ENCODE data around the gene PIM2. TPM values are rescaled to one million over a fixed set of nuclear protein-coding genes. Genes with fewer than 3 reads are reported as not detected.

Gene PIM2
- total RNA-seq, 2 donors from 2014 or later, result 26.2 to 94.0 TPM

DNA sequence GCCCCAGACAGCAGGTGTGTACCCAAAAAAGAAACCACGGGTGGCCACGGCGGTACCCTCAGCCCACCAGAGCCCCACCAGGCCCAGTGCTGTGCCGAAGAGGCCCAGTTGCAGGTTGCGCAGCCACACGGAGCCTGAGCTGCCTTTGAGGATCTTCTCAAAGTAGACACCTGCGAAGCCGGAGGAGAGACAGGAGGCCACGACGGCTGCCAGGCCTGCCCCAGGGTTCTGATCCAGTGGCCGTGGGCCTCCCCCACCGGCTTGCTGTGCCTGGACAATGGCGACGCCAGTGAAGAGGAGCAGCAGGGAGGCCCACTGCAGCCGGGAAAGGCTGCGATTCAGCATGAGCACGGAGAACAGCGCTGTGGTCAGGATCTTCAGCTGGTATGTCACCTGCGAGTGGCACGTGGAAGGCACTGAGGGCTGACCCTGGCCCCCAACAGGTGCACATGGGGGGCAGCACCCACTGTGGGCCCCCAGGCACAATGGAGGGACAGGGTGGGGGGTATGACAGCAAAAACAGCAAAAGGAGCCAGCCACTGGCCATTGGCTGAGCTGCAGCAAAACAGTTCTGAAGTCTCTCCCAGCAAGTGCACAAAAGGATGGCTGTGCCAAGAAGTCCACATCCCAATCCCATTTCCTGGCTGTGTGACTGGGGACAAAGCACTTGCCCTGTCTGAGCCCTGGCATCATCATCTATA lies 13.6 kb downstream of the PIM2 start:
- Mint-ChIP-seq H3K9me3 (peaks cover 68% of the 10 kb centered on the region), H3K27ac (no peak overlapping the region), H3K27me3 (ENCODE audit: insufficient read depth) (no peaks in the 10 kb centered on the region), H3K4me1 (no peaks in the 10 kb centered on the region), H3K36me3 (ENCODE audit: low read depth) (peaks cover 42% of the 10 kb centered on the region), H3K4me3 (no peak overlapping the region)
- Histone ChIP-seq H3K27me3 (ENCODE audit: control insufficient read depth, insufficient read depth, low read length, poor library complexity, severe bottlenecking) (no peaks in the 10 kb centered on the region), H3K4me3 (ENCODE audit: low read length) (no peak overlapping the region), H3K9ac (ENCODE audit: extremely low read depth, low read length, poor library complexity, severe bottlenecking) (no peak overlapping the region), H3K9me3 (ENCODE audit: control insufficient read depth, low read length) (no peaks in the 10 kb centered on the region), H3K27ac (ENCODE audit: low read depth, low read length) (no peak overlapping the region), H3K4me1 (ENCODE audit: control insufficient read depth, insufficient read depth, low read length) (no peaks in the 10 kb centered on the region), H3K36me3 (ENCODE audit: control insufficient read depth, insufficient read depth, low read length) (peaks cover 17% of the 10 kb centered on the region)
- DNase-seq, result no peak
- TF ChIP-seq, protein P1, sequence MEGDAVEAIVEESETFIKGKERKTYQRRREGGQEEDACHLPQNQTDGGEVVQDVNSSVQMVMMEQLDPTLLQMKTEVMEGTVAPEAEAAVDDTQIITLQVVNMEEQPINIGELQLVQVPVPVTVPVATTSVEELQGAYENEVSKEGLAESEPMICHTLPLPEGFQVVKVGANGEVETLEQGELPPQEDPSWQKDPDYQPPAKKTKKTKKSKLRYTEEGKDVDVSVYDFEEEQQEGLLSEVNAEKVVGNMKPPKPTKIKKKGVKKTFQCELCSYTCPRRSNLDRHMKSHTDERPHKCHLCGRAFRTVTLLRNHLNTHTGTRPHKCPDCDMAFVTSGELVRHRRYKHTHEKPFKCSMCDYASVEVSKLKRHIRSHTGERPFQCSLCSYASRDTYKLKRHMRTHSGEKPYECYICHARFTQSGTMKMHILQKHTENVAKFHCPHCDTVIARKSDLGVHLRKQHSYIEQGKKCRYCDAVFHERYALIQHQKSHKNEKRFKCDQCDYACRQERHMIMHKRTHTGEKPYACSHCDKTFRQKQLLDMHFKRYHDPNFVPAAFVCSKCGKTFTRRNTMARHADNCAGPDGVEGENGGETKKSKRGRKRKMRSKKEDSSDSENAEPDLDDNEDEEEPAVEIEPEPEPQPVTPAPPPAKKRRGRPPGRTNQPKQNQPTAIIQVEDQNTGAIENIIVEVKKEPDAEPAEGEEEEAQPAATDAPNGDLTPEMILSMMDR (conservative IDR thresholded peaks at IDR 0.05), result no peak
- 86 to 93% methylated on average over 5 to 20 of the region's 20 CpGs for WGBS, 2 experiments (ENCODE audit: insufficient coverage in 1 of 2, insufficient read length in 1 of 2)

DNA sequence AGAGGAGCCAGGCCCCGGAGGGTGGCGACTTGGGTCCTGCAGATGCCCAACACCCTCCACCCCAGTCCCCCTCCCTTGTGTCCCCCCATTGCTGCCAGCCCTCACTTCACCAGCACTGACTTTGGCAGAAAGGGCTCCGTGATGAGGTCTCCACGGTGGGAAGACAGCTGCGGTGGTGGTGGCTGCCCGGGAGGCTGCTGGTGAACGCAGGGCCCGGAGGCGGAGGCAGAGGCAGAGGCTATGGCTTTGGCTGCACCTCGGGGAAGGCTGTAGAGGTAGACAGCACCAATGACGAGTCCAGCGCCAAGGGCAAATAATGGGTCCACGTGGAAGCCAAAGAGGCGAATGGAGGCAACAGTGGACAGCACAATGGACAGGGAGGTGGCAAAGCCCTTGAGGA lies 14.2 kb downstream of the PIM2 start:
- Mint-ChIP-seq H3K36me3 (ENCODE audit: low read depth) (peaks cover 44% of the 10 kb centered on the region), H3K4me1 (no peaks in the 10 kb centered on the region), H3K9me3 (peaks cover 70% of the 10 kb centered on the region), H3K27ac (no peak overlapping the region), H3K27me3 (ENCODE audit: insufficient read depth) (no peaks in the 10 kb centered on the region), H3K4me3 (no peak overlapping the region)
- no peaks in the 10 kb centered on the region for H3K9me3 ChIP-seq (ENCODE audit: control insufficient read depth, low read length)
- H3K36me3 ChIP-seq (ENCODE audit: control insufficient read depth, insufficient read depth, low read length), result peaks cover 19% of the 10 kb centered on the region
- no peaks in the 10 kb centered on the region for H3K4me1 ChIP-seq (ENCODE audit: control insufficient read depth, insufficient read depth, low read length)
- TF ChIP-seq, protein P1 (conservative IDR thresholded peaks at IDR 0.05), result no peak
- no peak for DNase-seq
- H3K27me3 ChIP-seq (ENCODE audit: control insufficient read depth, insufficient read depth, low read length, poor library complexity, severe bottlenecking), result no peaks in the 10 kb centered on the region
- 95 to 96% methylated on average over 5 to 14 of the region's 14 CpGs for WGBS, 2 experiments (ENCODE audit: insufficient coverage in 1 of 2, insufficient read length in 1 of 2)
- H3K27ac ChIP-seq (ENCODE audit: low read depth, low read length), result no peak overlapping the region
- no peak overlapping the region for H3K4me3 ChIP-seq (ENCODE audit: low read length)
- H3K9ac ChIP-seq (ENCODE audit: extremely low read depth, low read length, poor library complexity, severe bottlenecking), result no peak overlapping the region

DNA sequence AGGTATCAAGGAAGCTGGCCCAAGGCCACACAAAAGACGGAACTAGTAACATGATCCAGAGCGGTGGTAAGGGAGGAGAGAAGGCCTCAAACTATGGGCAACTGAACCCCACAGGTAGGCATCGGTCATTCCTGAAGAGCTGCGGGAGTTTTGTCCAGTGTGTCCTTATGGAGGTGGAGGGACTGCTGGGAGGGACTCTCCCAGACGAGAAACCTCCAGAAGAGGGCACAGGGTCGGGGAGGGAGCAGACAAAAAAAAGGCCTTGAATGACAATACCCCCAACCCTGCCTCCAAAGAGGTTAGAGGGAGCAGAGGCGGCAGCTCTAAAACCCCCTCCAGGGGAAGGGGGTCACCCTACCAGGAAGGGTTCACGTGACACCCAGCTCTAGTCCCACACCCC lies 14.6 kb downstream of the PIM2 start:
- Histone ChIP-seq H3K36me3 (ENCODE audit: control insufficient read depth, insufficient read depth, low read length) (peaks cover 18% of the 10 kb centered on the region), H3K4me1 (ENCODE audit: control insufficient read depth, insufficient read depth, low read length) (no peaks in the 10 kb centered on the region), H3K27ac (ENCODE audit: low read depth, low read length) (no peak overlapping the region), H3K27me3 (ENCODE audit: control insufficient read depth, insufficient read depth, low read length, poor library complexity, severe bottlenecking) (no peaks in the 10 kb centered on the region), H3K9ac (ENCODE audit: extremely low read depth, low read length, poor library complexity, severe bottlenecking) (no peak overlapping the region), H3K9me3 (ENCODE audit: control insufficient read depth, low read length) (no peaks in the 10 kb centered on the region), H3K4me3 (ENCODE audit: low read length) (no peak overlapping the region)
- Mint-ChIP-seq H3K9me3 (peaks cover 70% of the 10 kb centered on the region), H3K27ac (no peak overlapping the region), H3K4me1 (no peaks in the 10 kb centered on the region), H3K4me3 (no peak overlapping the region), H3K36me3 (ENCODE audit: low read depth) (peaks cover 47% of the 10 kb centered on the region), H3K27me3 (ENCODE audit: insufficient read depth) (no peaks in the 10 kb centered on the region)
- no peak for DNase-seq
- WGBS, 2 experiments (ENCODE audit: insufficient coverage in 1 of 2, insufficient read length in 1 of 2), result 94% methylated on average over 8 of the region's 8 CpGs; no CpG with 5 or more reads in 1 of the 2 experiments
- TF ChIP-seq, protein P1 (conservative IDR thresholded peaks at IDR 0.05), result no peak

Measured in endodermal cell (in vitro differentiated cells).